ENCODE measurements around the gene CIITA. TPM values are rescaled to one million over a fixed set of nuclear protein-coding genes. Genes with fewer than 3 reads are reported as not detected.

The CIITA gene
- total and polyA plus RNA-seq, 10 of the 15 experiments (the other 5 are each of a cell fraction or from before 2014, with no cell fraction given) = 11.5 to 145 (median 49.7) TPM

DNA sequence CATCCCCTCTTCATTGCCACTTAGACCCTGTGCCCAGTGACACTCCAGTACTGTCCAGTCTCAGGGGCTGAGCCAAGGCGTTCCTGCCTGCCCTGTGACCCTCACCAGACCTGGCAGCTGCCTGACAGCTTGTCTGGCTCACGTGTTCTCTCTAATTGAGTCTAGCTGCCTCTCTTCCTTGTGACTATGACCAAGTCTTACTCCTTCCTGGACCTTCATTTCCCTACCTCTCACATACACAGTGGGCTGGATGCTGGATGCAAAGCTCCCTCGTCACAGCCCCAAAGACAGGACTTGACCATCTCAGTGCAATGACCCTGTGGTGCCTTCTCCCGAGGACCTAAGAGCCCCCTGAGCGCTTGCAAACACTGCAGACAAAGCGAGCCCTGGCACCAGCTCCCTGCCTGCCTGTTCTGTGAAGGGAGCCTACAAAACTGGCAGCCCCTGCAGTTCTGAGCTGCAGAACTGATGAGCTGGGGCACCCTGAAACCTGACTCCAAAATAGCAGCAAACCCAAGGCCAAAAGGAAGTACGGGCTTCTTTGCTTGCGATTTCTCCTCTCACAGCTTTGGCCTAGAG lies 63.6 kb downstream of the CIITA start:
- H3K4me3 ChIP-seq = peak overlapping the region; percentile 82
- peak overlapping the region; percentile 98 for H3K4me2 ChIP-seq (ENCODE audit: control insufficient read depth, insufficient read depth)
- 1% methylated on average over 8 of the region's 8 CpGs for WGBS (ENCODE audit: insufficient coverage, insufficient replicate concordance, low lambda C conversion rate, missing lambda C conversion rate)
- no peak overlapping the region for H2AFZ ChIP-seq (ENCODE audit: control insufficient read depth, low read depth, low read length)
- ChIA-PET SMC1A (ENCODE audit: uncharacterized antibody, unreplicated experiment) (interaction anchor here (0.8 to 3.0 kb wide), 16 partner anchors 8 to 770 kb away, joined by 3 to 12 read pairs (median 4); partner anchors contain the start of gene NUBP1), POLR2A (interaction anchor here (0.5 to 3.8 kb wide), 7 partner anchors 9 to 653 kb away, joined by 3 to 24 read pairs (median 12); partner anchors contain the start of gene CIITA), CTCF (interaction anchor here (0.6 to 6.3 kb wide), 11 partner anchors 8 to 653 kb away, joined by 3 to 63 read pairs (median 4); partner anchors contain the start of gene CIITA), RAD21 (ENCODE audit: unreplicated experiment) (interaction anchor here (0.5 to 7.1 kb wide), 10 partner anchors 9 to 1024 kb away, joined by 3 to 50 read pairs (median 4); partner anchors contain the start of gene NUBP1)
- ATAC-seq (no peak), FAIRE-seq (no peak), DNase-seq (ENCODE audit: low read depth, low spot score) (no peak)
- intact Hi-C loops (cut with micrococcal nuclease; ENCODE audit: unreplicated experiment) (no loop called here), in situ Hi-C loops (cut with MboI) (no loop called here)
- peak overlapping the region; percentile 71 for H3K27ac ChIP-seq (ENCODE audit: control insufficient read depth, insufficient read depth)
- TSS peak; percentile 64 for BruUV-seq (replicated peaks)
- peaks cover 39% of the 10 kb centered on the region for H3K4me1 ChIP-seq (ENCODE audit: control insufficient read depth, insufficient read depth, low read length)
- no peaks in the 10 kb centered on the region for H3K27me3 ChIP-seq (replicated peaks in 1 of 2; ENCODE audit: control insufficient read depth in 2 of 2, insufficient read depth in 2 of 2, low read length in 1 of 2)
- H3K79me2 ChIP-seq (ENCODE audit: control insufficient read depth, insufficient read depth, low read length) = peaks cover 66% of the 10 kb centered on the region
- no peaks in the 10 kb centered on the region; the same call in none of the 2 replicates for H4K20me1 ChIP-seq (ENCODE audit: control insufficient read depth, insufficient read depth)
- peak overlapping the region; percentile 90 for H3K9ac ChIP-seq (ENCODE audit: control insufficient read depth, insufficient read depth, low read length)
- H3K9me3 ChIP-seq (replicated peaks; ENCODE audit: control insufficient read depth, insufficient read depth, low read length) = no peaks in the 10 kb centered on the region
- H3K36me3 ChIP-seq (ENCODE audit: control insufficient read depth in 2 of 2, insufficient read depth in 2 of 2, low read length in 1 of 2) = peaks cover 0 to 2% of the 10 kb centered on the region in 2 experiments; a peak in 2 of 4 replicates
- TF ChIP-seq BHLHE40 (IDR thresholded peaks at IDR 0.05; ENCODE audit: borderline replicate concordance in 1 of 2, low read depth in 2 of 2, low read length in 1 of 2) (peak; percentile 36 to 69; a peak in 2 of 4 replicates), KLF5 (IDR thresholded peaks at IDR 0.05; ENCODE audit: partially characterized antibody) (no peak), MXI1 (IDR thresholded peaks at IDR 0.05; ENCODE audit: low read depth, low read length) (peak; percentile 62; the same call in 1 of the 2 replicates), POLR2AphosphoS2 (IDR thresholded peaks at IDR 0.05; ENCODE audit: low read depth, low read length) (peak; percentile 64; the same call in 1 of the 2 replicates), NFIC (IDR thresholded peaks at IDR 0.05; ENCODE audit: low read depth, low read length) (no peak), MYB (IDR thresholded peaks at IDR 0.05; ENCODE audit: borderline replicate concordance, low read depth, low read length) (no peak), HCFC1 (IDR thresholded peaks at IDR 0.05; ENCODE audit: low read length) (no peak), POLR2A (IDR thresholded peaks at IDR 0.05; ENCODE audit: low read depth, low read length) (peak; percentile 33; the same call in 1 of the 2 replicates), TCF12 (IDR thresholded peaks at IDR 0.05; ENCODE audit: low read depth, low read length) (no peak), CBX5 (IDR thresholded peaks at IDR 0.05; ENCODE audit: low read depth) (no peak), CREB1 (IDR thresholded peaks at IDR 0.05; ENCODE audit: low read depth) (no peak), EZH2 (IDR thresholded peaks at IDR 0.05; ENCODE audit: borderline replicate concordance, control insufficient read depth, low read depth, low read length) (no peak)
- TF ChIP-seq, protein P1, sequence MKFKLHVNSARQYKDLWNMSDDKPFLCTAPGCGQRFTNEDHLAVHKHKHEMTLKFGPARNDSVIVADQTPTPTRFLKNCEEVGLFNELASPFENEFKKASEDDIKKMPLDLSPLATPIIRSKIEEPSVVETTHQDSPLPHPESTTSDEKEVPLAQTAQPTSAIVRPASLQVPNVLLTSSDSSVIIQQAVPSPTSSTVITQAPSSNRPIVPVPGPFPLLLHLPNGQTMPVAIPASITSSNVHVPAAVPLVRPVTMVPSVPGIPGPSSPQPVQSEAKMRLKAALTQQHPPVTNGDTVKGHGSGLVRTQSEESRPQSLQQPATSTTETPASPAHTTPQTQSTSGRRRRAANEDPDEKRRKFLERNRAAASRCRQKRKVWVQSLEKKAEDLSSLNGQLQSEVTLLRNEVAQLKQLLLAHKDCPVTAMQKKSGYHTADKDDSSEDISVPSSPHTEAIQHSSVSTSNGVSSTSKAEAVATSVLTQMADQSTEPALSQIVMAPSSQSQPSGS (IDR thresholded peaks at IDR 0.05; ENCODE audit: low read length) = no peak
- TF ChIP-seq, protein P2, sequence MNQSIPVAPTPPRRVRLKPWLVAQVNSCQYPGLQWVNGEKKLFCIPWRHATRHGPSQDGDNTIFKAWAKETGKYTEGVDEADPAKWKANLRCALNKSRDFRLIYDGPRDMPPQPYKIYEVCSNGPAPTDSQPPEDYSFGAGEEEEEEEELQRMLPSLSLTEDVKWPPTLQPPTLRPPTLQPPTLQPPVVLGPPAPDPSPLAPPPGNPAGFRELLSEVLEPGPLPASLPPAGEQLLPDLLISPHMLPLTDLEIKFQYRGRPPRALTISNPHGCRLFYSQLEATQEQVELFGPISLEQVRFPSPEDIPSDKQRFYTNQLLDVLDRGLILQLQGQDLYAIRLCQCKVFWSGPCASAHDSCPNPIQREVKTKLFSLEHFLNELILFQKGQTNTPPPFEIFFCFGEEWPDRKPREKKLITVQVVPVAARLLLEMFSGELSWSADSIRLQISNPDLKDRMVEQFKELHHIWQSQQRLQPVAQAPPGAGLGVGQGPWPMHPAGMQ (IDR thresholded peaks at IDR 0.05; ENCODE audit: borderline replicate concordance) = no peak
- TF ChIP-seq, protein P3, sequence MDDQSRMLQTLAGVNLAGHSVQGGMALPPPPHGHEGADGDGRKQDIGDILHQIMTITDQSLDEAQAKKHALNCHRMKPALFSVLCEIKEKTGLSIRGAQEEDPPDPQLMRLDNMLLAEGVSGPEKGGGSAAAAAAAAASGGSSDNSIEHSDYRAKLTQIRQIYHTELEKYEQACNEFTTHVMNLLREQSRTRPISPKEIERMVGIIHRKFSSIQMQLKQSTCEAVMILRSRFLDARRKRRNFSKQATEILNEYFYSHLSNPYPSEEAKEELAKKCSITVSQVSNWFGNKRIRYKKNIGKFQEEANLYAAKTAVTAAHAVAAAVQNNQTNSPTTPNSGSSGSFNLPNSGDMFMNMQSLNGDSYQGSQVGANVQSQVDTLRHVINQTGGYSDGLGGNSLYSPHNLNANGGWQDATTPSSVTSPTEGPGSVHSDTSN (IDR thresholded peaks at IDR 0.05; ENCODE audit: insufficient replicate concordance, low read depth, low read length) = no peak
- TF ChIP-seq, protein P4, sequence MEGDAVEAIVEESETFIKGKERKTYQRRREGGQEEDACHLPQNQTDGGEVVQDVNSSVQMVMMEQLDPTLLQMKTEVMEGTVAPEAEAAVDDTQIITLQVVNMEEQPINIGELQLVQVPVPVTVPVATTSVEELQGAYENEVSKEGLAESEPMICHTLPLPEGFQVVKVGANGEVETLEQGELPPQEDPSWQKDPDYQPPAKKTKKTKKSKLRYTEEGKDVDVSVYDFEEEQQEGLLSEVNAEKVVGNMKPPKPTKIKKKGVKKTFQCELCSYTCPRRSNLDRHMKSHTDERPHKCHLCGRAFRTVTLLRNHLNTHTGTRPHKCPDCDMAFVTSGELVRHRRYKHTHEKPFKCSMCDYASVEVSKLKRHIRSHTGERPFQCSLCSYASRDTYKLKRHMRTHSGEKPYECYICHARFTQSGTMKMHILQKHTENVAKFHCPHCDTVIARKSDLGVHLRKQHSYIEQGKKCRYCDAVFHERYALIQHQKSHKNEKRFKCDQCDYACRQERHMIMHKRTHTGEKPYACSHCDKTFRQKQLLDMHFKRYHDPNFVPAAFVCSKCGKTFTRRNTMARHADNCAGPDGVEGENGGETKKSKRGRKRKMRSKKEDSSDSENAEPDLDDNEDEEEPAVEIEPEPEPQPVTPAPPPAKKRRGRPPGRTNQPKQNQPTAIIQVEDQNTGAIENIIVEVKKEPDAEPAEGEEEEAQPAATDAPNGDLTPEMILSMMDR (IDR thresholded peaks at IDR 0.05 in 2 of 3, conservative IDR thresholded peaks at IDR 0.05 in 1 of 3; ENCODE audit: control insufficient read depth in 2 of 3, extremely low read depth in 1 of 3, insufficient read depth in 1 of 3, low read depth in 3 of 3, low read length in 3 of 3) = no peak
